Kidney (tissue), 14 donors: ENCODE data around the gene ME3. TPM values are rescaled to one million over a fixed set of nuclear protein-coding genes. Genes with fewer than 3 reads are reported as not detected.

ENCODE experiments used
- DNase-seq, 5 donors: peaks; one replicate each; pipeline ENCODE4 v3.0.0-alpha.2; 2013 to 2020
- FAIRE-seq: peaks from 2 replicates; lab custom pipeline; 2012; peaks lifted over from hg19 to GRCh38; lab: Jason Lieb, UNC
- H3K27ac ChIP-seq, 2 donors: one replicate each; pipeline ENCODE4 v1.7.0; 2013; ENCODE audit warnings: low read depth in 2 of 2, low read length in 2 of 2, inconsistent platforms in 1 of 2
- H3K27me3 ChIP-seq: one replicate; pipeline ENCODE4 v1.7.1; 2013; ENCODE audit warnings: low read length, inconsistent platforms; ENCODE audit not compliant: control insufficient read depth, insufficient read depth
- H3K36me3 ChIP-seq, 3 donors: one replicate each; pipeline versions ENCODE4 v1.7.0 to v1.7.1; 2013; ENCODE audit warnings: low read length in 3 of 3, control low read depth in 1 of 3, inconsistent platforms in 1 of 3; ENCODE audit not compliant: insufficient read depth in 3 of 3, control insufficient read depth in 2 of 3
- H3K4me1 ChIP-seq, 3 donors: one replicate each; pipeline versions ENCODE4 v1.7.0 to v1.7.1; 2013; ENCODE audit warnings: low read length in 3 of 3, inconsistent platforms in 1 of 3, low read depth in 1 of 3; ENCODE audit not compliant: control insufficient read depth in 2 of 3, insufficient read depth in 2 of 3
- H3K4me3 ChIP-seq, 3 donors: one replicate each; pipeline versions ENCODE4 v1.7.0 to v1.8.1; 2013; ENCODE audit warnings: low read length in 3 of 3, control low read depth in 1 of 3, inconsistent platforms in 1 of 3
- H3K9ac ChIP-seq, 3 donors: one replicate each; pipeline versions ENCODE4 v1.7.0 to v1.7.1; 2013; ENCODE audit warnings: low read length in 3 of 3, control low read depth in 1 of 3, inconsistent platforms in 1 of 3
- H3K9me3 ChIP-seq, 3 donors: one replicate each; pipeline versions ENCODE4 v1.7.0 to v1.7.1; 2013; ENCODE audit warnings: low read length in 3 of 3, control low read depth in 1 of 3, inconsistent platforms in 1 of 3; ENCODE audit not compliant: control insufficient read depth in 2 of 3, insufficient read depth in 1 of 3
- CTCF ChIP-seq: IDR thresholded peaks from 3 replicates; pipeline ENCODE4 v1.5.1; 2012; ENCODE audit warnings: mild to moderate bottlenecking, moderate library complexity, borderline replicate concordance; ENCODE audit not compliant: insufficient read depth; ENCODE audit errors: extremely low read depth
- intact Hi-C: fragments of 100-400 bp; cut with DNase I; formaldehyde crosslinking; loops from one replicate; pipeline ENCODE4 v1.11.1; 2022
- polyA plus RNA-seq: library from polyadenylated mRNA; stranded (reverse); fragments of 350-450 nt; fragmentation: Illumina TruSeq; extraction: RNeasy Lipid Tissue Mini Kit (QIAGEN cat#74804); gene quantifications from one replicate; pipeline ENCODE4 v1.2.3, GENCODE V29; 2014; ENCODE audit warnings: low read depth, low replicate concordance; ENCODE audit not compliant: insufficient read depth
- total RNA-seq: library from RNA; stranded (reverse); fragmentation: NEBNext Ultra II Directional; extraction: Animal tissue kit (Norgen Biotek cat#: 25700); gene quantifications from one replicate; pipeline ENCODE4 v1.2.1, GENCODE V29; 2021
- donor health status: control.
- donor health status: control.
- donor health status: control.
- donor health status: control.
- donor health status: control.
- donor health status: DM: yes; HTN: yes; CAD: no.
- donor health status: Normal renal cell carcinoma (clear cell type).

The ME3 gene
- total and polyA plus RNA-seq, 2 donors from 2014 or later, result 13.2 to 32.2 TPM

DNA sequence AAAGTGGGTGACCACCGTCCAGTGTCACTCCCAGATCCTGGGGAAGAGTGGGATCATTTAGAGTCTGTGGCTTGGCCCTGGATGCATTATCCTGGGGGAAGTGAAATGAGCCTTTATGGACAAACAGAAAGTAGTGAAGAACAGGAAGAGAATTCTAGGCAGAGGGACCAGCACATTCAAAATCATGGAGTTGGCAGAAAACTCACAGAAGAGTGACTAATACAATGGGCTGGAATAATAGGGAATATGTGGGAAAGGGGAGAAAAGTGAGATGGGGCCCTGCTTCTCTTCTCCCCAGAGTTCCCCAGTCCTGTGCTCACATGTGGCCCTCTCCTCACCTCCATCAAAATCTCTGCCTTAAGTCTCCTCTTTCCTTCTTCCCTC is 213.4 kb downstream of the ME3 start:
- H3K36me3 ChIP-seq, result no peaks in the 10 kb centered on the region
- H3K4me1 ChIP-seq, result peaks cover 0 to 2% (median 0%) of the 10 kb centered on the region in 3 donors
- intact Hi-C loops, result loop anchor here (5.0 kb wide), 1 partner anchor 358 kb away; no protein-coding TSS in a partner anchor
- no peak overlapping the region for H3K27ac ChIP-seq
- no peaks in the 10 kb centered on the region for H3K27me3 ChIP-seq
- FAIRE-seq, result no peak
- TF ChIP-seq CTCF, result no peak
- H3K9me3 ChIP-seq, result no peaks in the 10 kb centered on the region
- no peak overlapping the region for H3K4me3 ChIP-seq
- H3K9ac ChIP-seq, result no peak overlapping the region
- DNase-seq, result no peak

DNA sequence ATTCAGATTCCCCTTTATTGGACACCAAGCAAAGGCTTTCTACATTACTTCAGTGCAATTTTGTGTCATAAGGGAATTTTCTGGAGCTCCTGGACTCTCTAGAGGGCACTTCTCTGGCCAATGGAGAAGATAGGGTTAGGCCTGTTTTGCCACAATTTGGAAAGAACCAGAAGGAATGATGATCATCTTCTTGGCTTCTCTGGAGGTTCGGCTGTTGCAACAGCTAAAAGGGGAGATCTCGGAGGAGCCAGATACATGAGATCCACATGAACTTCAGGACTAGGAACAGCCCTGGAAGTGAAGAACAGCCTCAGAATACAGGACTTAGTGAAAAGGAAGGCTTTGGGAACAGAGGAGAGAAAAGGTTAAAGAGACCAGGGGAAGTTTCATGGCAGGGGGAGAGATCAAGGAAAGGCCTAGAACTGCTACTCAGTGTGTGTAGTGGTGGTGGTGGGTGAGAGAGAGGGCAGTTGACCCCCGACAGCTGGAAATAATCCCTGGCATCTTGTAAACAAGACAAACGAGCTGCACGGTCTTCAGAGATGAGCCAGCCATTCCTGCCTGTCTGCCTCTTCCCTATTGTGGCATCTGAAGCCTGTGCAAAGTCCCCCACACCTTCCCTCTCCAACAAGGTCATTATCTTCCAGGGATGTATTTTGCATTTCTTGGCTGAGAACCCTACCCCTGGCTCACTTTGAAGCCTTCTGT is 214.0 kb downstream of the ME3 start:
- Histone ChIP-seq H3K36me3 (no peaks in the 10 kb centered on the region), H3K27ac (no peak overlapping the region), H3K9me3 (no peaks in the 10 kb centered on the region), H3K4me1 (peaks cover 0 to 2% (median 0%) of the 10 kb centered on the region in 3 donors), H3K4me3 (no peak overlapping the region), H3K27me3 (no peaks in the 10 kb centered on the region), H3K9ac (no peak overlapping the region)
- FAIRE-seq (no peak), DNase-seq (no peak)
- TF ChIP-seq CTCF, result no peak
- intact Hi-C loops, result loop anchor here (5.0 kb wide), 1 partner anchor 359 kb away; no protein-coding TSS in a partner anchor

DNA sequence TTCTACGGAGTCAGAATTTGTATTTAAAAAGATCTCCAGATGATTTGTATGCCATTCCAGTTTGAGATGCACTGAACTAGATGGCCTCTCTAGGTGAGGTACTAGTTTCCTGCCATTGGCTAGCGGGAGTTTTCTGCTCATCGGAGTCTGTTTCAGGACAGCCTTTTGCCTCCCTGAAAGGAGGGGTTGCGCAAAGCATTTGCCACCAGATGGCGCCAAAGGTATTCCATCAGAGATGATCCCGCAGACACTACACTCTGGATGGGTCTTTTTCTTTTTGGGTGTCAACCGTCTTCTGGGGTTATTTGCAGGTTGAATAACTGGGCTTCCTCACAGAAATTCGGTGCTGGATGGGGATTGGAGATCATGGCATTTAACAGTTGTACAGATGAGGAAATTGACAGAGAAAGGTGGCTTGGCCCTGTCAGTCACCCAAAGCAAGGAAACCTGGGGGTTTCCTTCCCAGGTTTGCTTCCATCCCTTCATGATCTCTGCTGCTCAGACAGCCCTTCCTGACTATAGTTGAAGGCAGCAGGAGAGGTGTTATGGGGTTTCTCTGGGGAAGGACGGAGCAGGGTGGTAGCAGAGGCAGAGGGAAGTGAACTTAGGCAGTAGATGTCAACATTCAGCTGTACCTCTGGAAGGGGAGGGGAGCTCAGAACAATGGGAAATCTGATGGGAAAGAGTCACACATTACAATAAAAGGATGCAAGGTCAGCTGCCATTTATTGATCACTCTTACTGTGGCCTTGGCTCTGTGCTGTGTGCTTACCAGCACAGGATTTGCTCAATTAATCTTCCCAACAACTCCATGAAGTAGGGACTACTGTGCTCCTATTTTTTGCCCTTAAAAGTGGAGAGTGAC is 216.1 kb downstream of the ME3 start:
- no peaks in the 10 kb centered on the region for H3K36me3 ChIP-seq
- H3K27me3 ChIP-seq, result no peaks in the 10 kb centered on the region
- intact Hi-C loops, result loop anchor here (5.0 kb wide), 1 partner anchor 361 kb away; no protein-coding TSS in a partner anchor
- H3K9me3 ChIP-seq, result no peaks in the 10 kb centered on the region
- DNase-seq (peak; percentile 86 to 93 (median 87)), FAIRE-seq (no peak)
- peaks cover 0 to 2% (median 0%) of the 10 kb centered on the region in 3 donors for H3K4me1 ChIP-seq
- H3K27ac ChIP-seq, result no peak overlapping the region
- peak; percentile 90 for TF ChIP-seq CTCF
- no peak overlapping the region for H3K9ac ChIP-seq
- H3K4me3 ChIP-seq, result no peak overlapping the region
